SK-N-SH (cell line): Measurements from ENCODE around the gene A2M. TPM values are rescaled to one million over a fixed set of nuclear protein-coding genes. Genes with fewer than 3 reads are reported as not detected.

Source experiments
- CTCF ChIA-PET: fragments of 300-600, 350-600 bp; formaldehyde crosslinking; extraction: SDS; loops from one replicate; lab custom pipeline; 2021; lab: Yijun Ruan, JAX
- POLR2A ChIA-PET: fragments of 350-600 bp; sonication (Branson Sonifier 250); formaldehyde crosslinking; extraction: SDS; loops from one replicate; lab custom pipeline; 2020; ENCODE audit warnings: antibody characterized with exemption, inconsistent platforms; lab: Yijun Ruan, JAX
- DNase-seq: peaks from one replicate; pipeline ENCODE4 v3.0.0; 2012
- H2AFZ ChIP-seq: fragments of 200-600 bp; sonication (generic); 2 replicates; pipeline ENCODE4 v1.8.1; 2016; ENCODE audit warnings: antibody characterized with exemption, mild to moderate bottlenecking, low read depth
- H3F3A ChIP-seq: fragments of 200-600 bp; sonication (generic); replicated peaks from 2 replicates; pipeline ENCODE3; 2016; ENCODE audit warnings: antibody characterized with exemption, mild to moderate bottlenecking; ENCODE audit not compliant: insufficient read depth
- H3K27ac ChIP-seq, 2 experiments: fragments of 200-500 bp in 1 of 2; fragments of 200-600 bp in 1 of 2; sonication (Bioruptor generic) in 1 of 2; sonication (generic), shearing (Covaris generic) in 1 of 2; 2 replicates each; pipeline versions ENCODE4 v1.5.1 to v1.6.1; 2014 to 2016; ENCODE audit warnings: low read depth in 2 of 2, inconsistent platforms in 1 of 2, low read length in 1 of 2, mild to moderate bottlenecking in 1 of 2, mixed read lengths in 1 of 2
- H3K27me3 ChIP-seq: fragments of 200-600 bp; sonication (generic), shearing (Covaris generic); 2 replicates; pipeline ENCODE4 v1.6.1; 2016; ENCODE audit warnings: mixed run types; ENCODE audit not compliant: insufficient read depth
- H3K36me3 ChIP-seq, 2 experiments: fragments of 200-500 bp in 1 of 2; fragments of 200-600 bp in 1 of 2; sonication (Bioruptor generic) in 1 of 2; sonication (generic) in 1 of 2; replicated peaks in 1 of 2; 2 replicates each; pipeline versions ENCODE3 to v1.5.1; 2014 to 2016; ENCODE audit warnings: low read length in 1 of 2, mild to moderate bottlenecking in 1 of 2; ENCODE audit not compliant: insufficient read depth in 2 of 2, control insufficient read depth in 1 of 2
- H3K4me1 ChIP-seq, 2 experiments: fragments of 200-500 bp in 1 of 2; fragments of 200-600 bp in 1 of 2; sonication (Bioruptor generic) in 1 of 2; sonication (generic), shearing (Covaris generic) in 1 of 2; 2 replicates each; pipeline versions ENCODE4 v1.5.1 to v1.6.1; 2014 to 2016; ENCODE audit warnings: low read depth in 1 of 2, low read length in 1 of 2, mixed run types in 1 of 2; ENCODE audit not compliant: insufficient read depth in 2 of 2, control insufficient read depth in 1 of 2
- H3K4me2 ChIP-seq: fragments of 200-600 bp; sonication (generic), shearing (Covaris generic); 2 replicates; pipeline ENCODE4 v1.6.1; 2017; ENCODE audit warnings: mixed run types
- H3K4me3 ChIP-seq, 2 experiments: fragments of 200-500 bp in 1 of 2; fragments of 200-600 bp in 1 of 2; sonication (Bioruptor generic) in 1 of 2; sonication (generic), shearing (Covaris generic) in 1 of 2; 2 replicates each; pipeline versions ENCODE4 v1.5.1 to v1.8.1; 2014 to 2016; ENCODE audit warnings: low read depth in 2 of 2, inconsistent platforms in 1 of 2, low read length in 1 of 2, mild to moderate bottlenecking in 1 of 2, mixed read lengths in 1 of 2, moderate library complexity in 1 of 2
- H3K79me2 ChIP-seq: fragments of 200-600 bp; sonication (generic); 2 replicates; pipeline ENCODE4 v1.8.1; 2017; ENCODE audit warnings: mild to moderate bottlenecking; ENCODE audit not compliant: insufficient read depth
- H3K9ac ChIP-seq: fragments of 200-600 bp; sonication (generic); 2 replicates; pipeline ENCODE4 v1.6.1; 2017; ENCODE audit warnings: mixed run types
- H3K9me2 ChIP-seq: fragments of 200-600 bp; sonication (generic); 2 replicates; pipeline ENCODE4 v1.6.1; 2017; ENCODE audit warnings: mixed run types
- H3K9me3 ChIP-seq: fragments of 200-600 bp; sonication (generic); 2 replicates; pipeline ENCODE4 v1.6.1; 2017; ENCODE audit warnings: mixed run types, mild to moderate bottlenecking, moderate library complexity
- H4K20me1 ChIP-seq: fragments of 200-600 bp; sonication (generic); 2 replicates; pipeline ENCODE4 v1.6.1; 2017; ENCODE audit warnings: mild to moderate bottlenecking, mixed run types; ENCODE audit not compliant: insufficient read depth
- CHD2 ChIP-seq: fragments of 150-350 bp; IDR thresholded peaks from 2 replicates; pipeline ENCODE4 v1.6.1; 2018; ENCODE audit warnings: low read length; ENCODE audit not compliant: partially characterized antibody
- CTCF ChIP-seq: fragments of 200-600 bp; sonication (generic); IDR thresholded peaks from 2 replicates; pipeline ENCODE4 v1.6.1; 2017; ENCODE audit warnings: antibody characterized with exemption, mild to moderate bottlenecking, moderate library complexity
- ELF1 ChIP-seq: IDR thresholded peaks from 2 replicates; pipeline ENCODE4 v1.4.0; 2012
- EP300 ChIP-seq, 2 experiments: IDR thresholded peaks; 2 replicates each; pipeline versions ENCODE4 v1.4.0 to v1.6.1; 2012; ENCODE audit warnings: borderline replicate concordance in 1 of 2, low read depth in 1 of 2, low read length in 1 of 2
- FOSL2 ChIP-seq: IDR thresholded peaks from 2 replicates; pipeline ENCODE4 v1.4.0; 2012; ENCODE audit warnings: low read depth, mild to moderate bottlenecking, moderate library complexity, borderline replicate concordance
- GABPA ChIP-seq: IDR thresholded peaks from 2 replicates; pipeline ENCODE4 v1.4.0; 2012; ENCODE audit warnings: low read depth, mild to moderate bottlenecking
- IRF3 ChIP-seq: fragments of 150-350 bp; IDR thresholded peaks from 2 replicates; pipeline ENCODE4 v1.6.1; 2016; ENCODE audit warnings: mild to moderate bottlenecking, low read depth, low read length
- MAX ChIP-seq: IDR thresholded peaks from 2 replicates; pipeline ENCODE4 v1.4.0; 2012; ENCODE audit warnings: low read depth
- NRF1 ChIP-seq: IDR thresholded peaks from 2 replicates; pipeline ENCODE4 v1.6.1; 2012; ENCODE audit warnings: low read depth, mild to moderate bottlenecking, low read length
- POLR2AphosphoS5 ChIP-seq: IDR thresholded peaks from 2 replicates; pipeline ENCODE4 v1.6.1; 2012; ENCODE audit warnings: low read depth, low read length
- RXRA ChIP-seq: IDR thresholded peaks from 2 replicates; pipeline ENCODE4 v1.4.0; 2012; ENCODE audit warnings: low read depth, mild to moderate bottlenecking, borderline replicate concordance
- SMC3 ChIP-seq: IDR thresholded peaks from 2 replicates; pipeline ENCODE4 v1.6.1; 2012; ENCODE audit warnings: low read depth, low read length, improper control_type of control experiment
- TAF1 ChIP-seq: IDR thresholded peaks from 2 replicates; pipeline ENCODE4 v1.6.1; 2012; ENCODE audit warnings: low read depth, mild to moderate bottlenecking, low read length, moderate library complexity, borderline replicate concordance
- TEAD4 ChIP-seq: IDR thresholded peaks from 2 replicates; pipeline ENCODE4 v1.4.0; 2012; ENCODE audit warnings: mild to moderate bottlenecking, borderline replicate concordance; ENCODE audit not compliant: insufficient read depth
- USF1 ChIP-seq: IDR thresholded peaks from 2 replicates; pipeline ENCODE4 v1.4.0; 2012; ENCODE audit warnings: low read depth, borderline replicate concordance
- USF2 ChIP-seq: fragments of 150-350 bp; IDR thresholded peaks from 2 replicates; pipeline ENCODE4 v1.6.1; 2017; ENCODE audit warnings: antibody characterized with exemption, low read length, low read depth, borderline replicate concordance
- YY1 ChIP-seq: IDR thresholded peaks from 2 replicates; pipeline ENCODE4 v1.4.0; 2012; ENCODE audit warnings: low read depth, mild to moderate bottlenecking
- ZBTB33 ChIP-seq: IDR thresholded peaks from 2 replicates; pipeline ENCODE4 v1.4.0; 2012; ENCODE audit warnings: low read depth, borderline replicate concordance
- WGBS: methylation state at CpG from one replicate; pipeline ENCODE4 v1.1.6; 2017; ENCODE audit warnings: low lambda C conversion rate; 5-methylcytosine and 5-hydroxymethylcytosine counted together
- polyA plus RNA-seq, 3 experiments: library from polyadenylated mRNA; depleted of rRNA; stranded (reverse); fragments of >200 nt; gene quantifications; 2 replicates each; pipeline ENCODE4 v1.2.3, GENCODE V29; 2012

A2M gene
- polyA plus RNA-seq, 1 of the 3 experiments (the other 2 are of a cell fraction): not detected

- POLR2A ChIA-PET: interaction anchor here (1.2 kb wide), 1 partner anchor 99 kb away, joined by 3 read pairs; the partner anchor contains the start of gene M6PR
- TF ChIP-seq ELF1: no peak
- TF ChIP-seq SMC3: no peak
- no peak for TF ChIP-seq NRF1
- no peak for TF ChIP-seq CTCF
- TF ChIP-seq USF2: no peak
- TF ChIP-seq YY1: no peak
- TF ChIP-seq POLR2AphosphoS5: no peak
- no peak for TF ChIP-seq TAF1
- TF ChIP-seq IRF3: no peak
Measured at GRCh38 chr12:9048930-9049329, 66.8 kb downstream of the A2M start.

GRCh38 chr12:9047105-9047504 is 68.6 kb downstream of the A2M start:
- Histone ChIP-seq H3K4me2 (no peak overlapping the region), H3K36me3 (no peaks in the 10 kb centered on the region), H3K9ac (no peak overlapping the region), H3K4me3 (no peak overlapping the region), H2AFZ (no peak overlapping the region), H3K9me2 (no peaks in the 10 kb centered on the region), H4K20me1 (no peaks in the 10 kb centered on the region), H3K27ac (no peak overlapping the region), H3K27me3 (no peaks in the 10 kb centered on the region), H3K4me1 (no peaks in the 10 kb centered on the region), H3K79me2 (no peaks in the 10 kb centered on the region), H3K9me3 (no peaks in the 10 kb centered on the region), H3F3A (no peaks in the 10 kb centered on the region)
- ChIA-PET POLR2A (no interaction called here), CTCF (interaction anchor here (0.6 to 1.4 kb wide), 3 partner anchors 8 to 389 kb away, joined by 3 to 5 read pairs (median 3); partner anchors contain the start of gene M6PR)
- WGBS: 59% methylated on average over 1 of the region's 1 CpG
- no peak for DNase-seq
- no peak for TF ChIP-seq EP300 (IDR thresholded peaks at IDR 0.05; ENCODE audit: borderline replicate concordance in 1 of 2, low read depth in 1 of 2, low read length in 1 of 2)
- no peak for TF ChIP-seq POLR2AphosphoS5
- no peak for TF ChIP-seq USF1
- no peak for TF ChIP-seq TEAD4
- TF ChIP-seq ZBTB33: no peak
- no peak for TF ChIP-seq RXRA
- TF ChIP-seq ELF1: no peak
- no peak for TF ChIP-seq MAX
- TF ChIP-seq CHD2: no peak
- TF ChIP-seq GABPA: no peak
- no peak for TF ChIP-seq NRF1
- TF ChIP-seq FOSL2: no peak

More at GRCh38 chr12:9048930-9049329, 66.8 kb downstream of the A2M start:
- Histone ChIP-seq H3K27me3 (no peaks in the 10 kb centered on the region), H3K9me3 (no peaks in the 10 kb centered on the region), H3K36me3 (no peaks in the 10 kb centered on the region), H3K27ac (no peak overlapping the region), H3K4me1 (peaks cover 0 to 3% of the 10 kb centered on the region in 2 experiments; a peak in 2 of 4 replicates), H3K4me3 (no peak overlapping the region), H4K20me1 (no peaks in the 10 kb centered on the region), H3K9me2 (no peaks in the 10 kb centered on the region), H2AFZ (no peak overlapping the region), H3K79me2 (no peaks in the 10 kb centered on the region), H3K9ac (no peak overlapping the region), H3F3A (no peaks in the 10 kb centered on the region), H3K4me2 (no peak overlapping the region)
- CTCF ChIA-PET: interaction anchor here (0.7 to 3.3 kb wide), 42 partner anchors 8 to 1215 kb away, joined by 3 to 27 read pairs (median 6); partner anchors contain the start of genes M6PR and PHC1
- WGBS: 94% methylated on average over 2 of the region's 2 CpGs
- no peak for DNase-seq
